ENCODE measurements around the gene POMT2.

DNA sequence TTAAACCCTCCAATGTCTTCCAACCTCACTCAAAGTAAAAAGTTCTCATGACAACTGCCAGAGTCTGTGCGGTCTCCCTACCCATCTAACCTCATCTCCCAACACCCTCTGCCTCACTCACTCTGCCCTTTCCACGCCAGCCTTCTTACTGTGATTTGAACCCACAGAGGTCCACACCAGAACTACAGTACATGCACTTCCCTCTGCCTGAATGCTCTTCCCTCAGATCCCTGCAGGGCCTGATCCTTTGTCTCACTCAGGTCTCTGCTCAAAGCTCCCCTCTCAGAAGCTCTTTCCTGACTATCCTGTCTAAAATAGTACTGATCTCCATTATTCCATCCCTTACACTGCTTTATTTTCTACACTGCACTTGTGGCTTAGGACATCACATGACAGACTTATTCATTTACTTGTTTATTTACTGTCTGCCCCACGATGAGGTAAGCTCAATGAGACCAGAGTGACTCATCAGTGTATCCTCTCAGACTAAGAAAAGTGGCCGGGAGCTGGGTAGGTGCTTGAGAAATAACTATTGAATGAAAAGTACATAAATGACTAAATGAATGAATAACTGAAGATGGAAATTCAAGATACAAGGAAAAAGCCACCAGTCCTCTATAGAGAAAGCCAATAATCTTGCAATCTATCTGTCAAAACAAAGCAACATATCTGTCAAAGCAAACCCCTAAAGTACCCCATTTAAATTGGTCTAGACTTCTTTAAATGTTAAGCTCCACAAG lies 17.1 kb downstream of the POMT2 start:
- TF ChIP-seq POLR2A (IDR thresholded peaks at IDR 0.05; ENCODE audit: low read length): no peak
- TF ChIP-seq GATA1 (IDR thresholded peaks at IDR 0.05; ENCODE audit: low read depth, low read length): no peak

All from erythroblast (primary cell).